H1 (cell line): ENCODE measurements around the gene EIF3B. TPM values are rescaled to one million over a fixed set of nuclear protein-coding genes. Genes with fewer than 3 reads are reported as not detected.
A peak's percentile ranks its signal among the peaks of the same experiment; 100 is the strongest.

Experiments
- CTCF ChIA-PET: fragments of 300-600 bp; sonication (Branson Sonifier 250); formaldehyde crosslinking; loops from one replicate; lab custom pipeline; 2021; ENCODE audit not compliant: partially characterized antibody; lab: Charles Lee
- POLR2A ChIA-PET: fragments of 300-600 bp; sonication (Branson Sonifier 250); formaldehyde crosslinking; loops from one replicate; lab custom pipeline; 2021; ENCODE audit warnings: inconsistent platforms; ENCODE audit not compliant: partially characterized antibody; lab: Charles Lee
- DNase-seq, 2 experiments: peaks; one replicate each; pipeline versions ENCODE4 v3.0.0 to v3.0.0-alpha.2; 2010 to 2022; ENCODE audit warnings: low spot score in 2 of 2, low read depth in 1 of 2, mixed read lengths in 1 of 2
- FAIRE-seq: peaks from 2 replicates; lab custom pipeline; 2011; peaks lifted over from hg19 to GRCh38; lab: Jason Lieb, UNC
- H2AFZ ChIP-seq: 2 replicates; pipeline ENCODE4 v1.8.1; 2012; ENCODE audit warnings: low read length, inconsistent platforms
- H2AK5ac ChIP-seq: 2 replicates; pipeline ENCODE4 v1.6.1; 2013; ENCODE audit warnings: low read depth, low read length
- H2BK120ac ChIP-seq: replicated peaks from 2 replicates; pipeline ENCODE3; 2013; ENCODE audit warnings: low read depth, low read length, inconsistent platforms
- H2BK12ac ChIP-seq: 2 replicates; pipeline ENCODE4 v1.6.1; 2013; ENCODE audit warnings: low read depth, low read length
- H2BK15ac ChIP-seq: 2 replicates; pipeline ENCODE4 v1.6.1; 2013; ENCODE audit warnings: low read length
- H2BK20ac ChIP-seq: 2 replicates; pipeline ENCODE4 v1.6.1; 2013; ENCODE audit warnings: low read length
- H2BK5ac ChIP-seq: 2 replicates; pipeline ENCODE4 v1.6.1; 2013; ENCODE audit warnings: low read depth, low read length
- H3K14ac ChIP-seq: 2 replicates; pipeline ENCODE4 v1.6.1; 2013; ENCODE audit warnings: inconsistent platforms; ENCODE audit not compliant: insufficient read length
- H3K18ac ChIP-seq: 2 replicates; pipeline ENCODE4 v1.6.1; 2013; ENCODE audit warnings: low read length; ENCODE audit errors: extremely low read depth
- H3K23ac ChIP-seq: 2 replicates; pipeline ENCODE4 v1.6.1; 2013; ENCODE audit warnings: inconsistent platforms; ENCODE audit not compliant: insufficient read length
- H3K23me2 ChIP-seq: 2 replicates; pipeline ENCODE4 v1.6.1; 2013; ENCODE audit warnings: low read depth, low read length
- H3K27ac ChIP-seq: 2 replicates; pipeline ENCODE4 v1.6.1; 2011; ENCODE audit warnings: low read depth, low read length, inconsistent platforms
- H3K27me3 ChIP-seq, 4 experiments: replicated peaks in 1 of 4; 1 replicate in 1 of 4; 2 replicates in 3 of 4; pipeline versions ENCODE4 v1.6.1 to v1.8.1; 2011 to 2013; ENCODE audit warnings: low read length in 3 of 4, mild to moderate bottlenecking in 3 of 4, inconsistent platforms in 2 of 4, mixed read lengths in 2 of 4, moderate library complexity in 1 of 4; ENCODE audit not compliant: control insufficient read depth in 3 of 4, insufficient read depth in 3 of 4; ENCODE audit errors: extremely low read depth in 1 of 4
- H3K36me3 ChIP-seq, 4 experiments: 2 replicates each; pipeline versions ENCODE4 v1.6.1 to v1.8.1; 2011 to 2013; ENCODE audit warnings: mild to moderate bottlenecking in 4 of 4, low read length in 3 of 4, moderate library complexity in 2 of 4, control low read depth in 1 of 4, inconsistent platforms in 1 of 4; ENCODE audit not compliant: insufficient read depth in 4 of 4, control insufficient read depth in 2 of 4
- H3K4ac ChIP-seq: replicated peaks from 2 replicates; pipeline ENCODE3; 2013; ENCODE audit warnings: low read length, low read depth, mixed read lengths, inconsistent platforms; ENCODE audit not compliant: insufficient read length
- H3K4me1 ChIP-seq, 4 experiments: replicated peaks in 1 of 4; 1 replicate in 1 of 4; 2 replicates in 3 of 4; pipeline versions ENCODE4 v1.6.1 to v1.8.1; 2011 to 2013; ENCODE audit warnings: low read length in 3 of 4, inconsistent platforms in 2 of 4, mixed read lengths in 1 of 4; ENCODE audit not compliant: insufficient read depth in 4 of 4, control insufficient read depth in 3 of 4
- H3K4me2 ChIP-seq, 2 experiments: 2 replicates each; pipeline versions ENCODE4 v1.6.1 to v1.8.1; 2011 to 2013; ENCODE audit warnings: low read depth in 2 of 2, low read length in 2 of 2, control low read depth in 1 of 2, inconsistent platforms in 1 of 2, mild to moderate bottlenecking in 1 of 2; ENCODE audit not compliant: insufficient read depth in 1 of 2
- H3K4me3 ChIP-seq, 4 experiments: fragments of 200-600, 300-600 bp in 1 of 4; sonication (generic), shearing (Covaris generic), sonication (Bioruptor Twin) in 1 of 4; 2 replicates each; pipeline versions ENCODE4 v1.5.1 to v1.8.1; 2011 to 2016; ENCODE audit warnings: low read length in 4 of 4, low read depth in 3 of 4, control low read depth in 2 of 4, inconsistent platforms in 2 of 4, mild to moderate bottlenecking in 2 of 4, mixed read lengths in 1 of 4, moderate library complexity in 1 of 4; ENCODE audit not compliant: insufficient read depth in 2 of 4; ENCODE audit errors: extremely low read depth in 1 of 4
- H3K56ac ChIP-seq: replicated peaks from 2 replicates; pipeline ENCODE3; 2013; ENCODE audit warnings: low read depth, mild to moderate bottlenecking, mixed read lengths, low read length, inconsistent platforms; ENCODE audit not compliant: insufficient read length
- H3K79me1 ChIP-seq: 2 replicates; pipeline ENCODE4 v1.6.1; 2013; ENCODE audit warnings: low read depth, low read length, control low read depth
- H3K79me2 ChIP-seq, 2 experiments: 2 replicates each; pipeline versions ENCODE4 v1.6.1 to v1.8.1; 2012 to 2013; ENCODE audit warnings: low read length in 2 of 2, mild to moderate bottlenecking in 2 of 2, inconsistent platforms in 1 of 2; ENCODE audit not compliant: insufficient read depth in 2 of 2, control insufficient read depth in 1 of 2
- H3K9ac ChIP-seq, 4 experiments: replicated peaks in 1 of 4; 1 replicate in 1 of 4; 2 replicates in 3 of 4; pipeline versions ENCODE4 v1.6.1 to v1.8.1; 2011 to 2013; ENCODE audit warnings: low read depth in 3 of 4, low read length in 3 of 4, control low read depth in 2 of 4, mild to moderate bottlenecking in 2 of 4, moderate library complexity in 2 of 4, inconsistent platforms in 1 of 4; ENCODE audit errors: extremely low read depth in 1 of 4
- H3K9me3 ChIP-seq, 2 experiments: 2 replicates each; pipeline versions ENCODE4 v1.6.1 to v1.8.1; 2012 to 2013; ENCODE audit warnings: mild to moderate bottlenecking in 2 of 2, moderate library complexity in 2 of 2, control low read depth in 1 of 2, inconsistent platforms in 1 of 2, low read depth in 1 of 2, low read length in 1 of 2, mixed read lengths in 1 of 2; ENCODE audit not compliant: insufficient read depth in 2 of 2
- H4K20me1 ChIP-seq, 2 experiments: replicated peaks in 1 of 2; 2 replicates each; pipeline versions ENCODE3 to v1.8.1; 2011 to 2013; ENCODE audit warnings: inconsistent platforms in 2 of 2, low read length in 2 of 2, mild to moderate bottlenecking in 1 of 2; ENCODE audit not compliant: insufficient read depth in 2 of 2, control insufficient read depth in 1 of 2
- H4K5ac ChIP-seq: 2 replicates; pipeline ENCODE4 v1.6.1; 2013; ENCODE audit warnings: low read length, low read depth, mixed read lengths, inconsistent platforms; ENCODE audit not compliant: insufficient read length
- H4K8ac ChIP-seq: 2 replicates; pipeline ENCODE4 v1.8.0; 2013; ENCODE audit warnings: mild to moderate bottlenecking, moderate library complexity, low read length, inconsistent platforms; ENCODE audit not compliant: insufficient read depth; ENCODE audit errors: extremely low read depth
- H4K91ac ChIP-seq: replicated peaks from 2 replicates; pipeline ENCODE3; 2013; ENCODE audit warnings: low read length, mixed read lengths, inconsistent platforms; ENCODE audit not compliant: insufficient read length
- ASH2L ChIP-seq: fragments of 200-600, 300-600 bp; sonication (generic); IDR thresholded peaks from one replicate; pipeline ENCODE4 v1.7.1; 2017; ENCODE audit warnings: low read length
- BRCA1 ChIP-seq: IDR thresholded peaks from 2 replicates; pipeline ENCODE4 v1.6.1; 2012; ENCODE audit warnings: low read depth, low read length, improper control_type of control experiment
- EZH2 ChIP-seq: fragments of 200-600 bp; sonication (generic); IDR thresholded peaks from 2 replicates; pipeline ENCODE4 v1.7.1; 2012; ENCODE audit warnings: low read depth, mild to moderate bottlenecking, moderate library complexity, low read length, inconsistent platforms; ENCODE audit not compliant: severe bottlenecking
- HDAC6 ChIP-seq: IDR thresholded peaks from one replicate; pipeline ENCODE4 v1.7.1; 2012; ENCODE audit warnings: low read depth, mild to moderate bottlenecking, inconsistent platforms, low read length, moderate library complexity
- RBBP5 ChIP-seq: IDR thresholded peaks from 2 replicates; pipeline ENCODE4 v1.7.1; 2012; ENCODE audit warnings: low read depth, mild to moderate bottlenecking, inconsistent platforms, low read length, moderate library complexity, borderline replicate concordance
- SAP30 ChIP-seq: fragments of 300-600 bp; sonication (generic); IDR thresholded peaks from 2 replicates; pipeline ENCODE4 v1.7.1; 2012; ENCODE audit warnings: low read length, moderate library complexity, mild to moderate bottlenecking, inconsistent platforms; ENCODE audit not compliant: insufficient read depth, insufficient replicate concordance
- SIN3A ChIP-seq, 2 experiments: IDR thresholded peaks in 1 of 2; conservative IDR thresholded peaks in 1 of 2; 2 replicates each; pipeline ENCODE4 v1.6.1; 2011 to 2012; ENCODE audit warnings: low read length in 2 of 2, improper control_type of control experiment in 1 of 2, low read depth in 1 of 2, mild to moderate bottlenecking in 1 of 2
- SP1 ChIP-seq: IDR thresholded peaks from 2 replicates; pipeline ENCODE4 v1.6.1; 2011; ENCODE audit warnings: low read depth, low read length
- TAF7 ChIP-seq: optimal IDR thresholded peaks from 2 replicates; pipeline ENCODE3; 2011; ENCODE audit warnings: low read depth, mild to moderate bottlenecking, inconsistent platforms, low read length, moderate library complexity, borderline replicate concordance
- WGBS, 2 experiments: shearing (Covaris generic) in 1 of 2; methylation state at CpG; one replicate each; pipeline versions ENCODE4 v1.1.6 to v1.1.7; 2013 to 2015; ENCODE audit warnings: low lambda C conversion rate in 2 of 2, mixed read lengths in 2 of 2, inconsistent platforms in 1 of 2, low coverage in 1 of 2, missing lambda C conversion rate in 1 of 2; ENCODE audit not compliant: insufficient replicate concordance in 2 of 2, insufficient coverage in 1 of 2, insufficient read length in 1 of 2; ENCODE audit errors: extremely low coverage in 1 of 2, missing lambda C conversion rate in 1 of 2; 5-methylcytosine and 5-hydroxymethylcytosine counted together
- polyA plus RNA-seq, 7 experiments: library from polyadenylated mRNA; depleted of rRNA in 3 of 7; stranded (reverse) in 5 of 7; unstranded in 2 of 7; fragments of >200 nt in 5 of 7; fragments of 200-250 nt in 2 of 7; gene quantifications; 1 replicate in 5 of 7; 2 replicates in 1 of 7; 4 replicates in 1 of 7; pipeline versions ENCODE4 v1.2.1 to v1.2.3, GENCODE V29; 2011 to 2013; ENCODE audit warnings: missing spikeins in 2 of 7, mixed read lengths in 2 of 7
- total RNA-seq: library from RNA; stranded (reverse); fragmentation: NEBNext Ultra II Directional; extraction: Animal tissue kit (Norgen Biotek cat#: 25700); gene quantifications from 2 replicates; pipeline ENCODE4 v1.2.1, GENCODE V29; 2021
- TF ChIP-seq, protein P1 (sequence below): IDR thresholded peaks from 2 replicates; pipeline ENCODE4 v1.6.1; 2012; ENCODE audit warnings: low read length, inconsistent platforms

EIF3B gene
- total and polyA plus RNA-seq, 2 of the 8 experiments (the other 6 are each of a cell fraction or from before 2014, with no cell fraction given), result 167 to 316 TPM

GRCh38 chr7:2409745-2410414 is 55.3 kb downstream of the EIF3B start:
- FAIRE-seq, result no peak
- H3K79me1 ChIP-seq, result peaks cover 7% of the 10 kb centered on the region
- no peak overlapping the region for H3K56ac ChIP-seq
- POLR2A ChIA-PET, result no interaction called here
- CTCF ChIA-PET, result interaction anchor here (0.8 to 1.7 kb wide), 3 partner anchors 21 to 59 kb away, joined by 3 to 5 read pairs (median 4); no protein-coding TSS in a partner anchor
- H4K5ac ChIP-seq, result no peak overlapping the region
- H3K27me3 ChIP-seq, result no peaks in the 10 kb centered on the region
- no peak overlapping the region for H3K27ac ChIP-seq
- no peak overlapping the region for H2BK15ac ChIP-seq
- no peaks in the 10 kb centered on the region for H3K9me3 ChIP-seq
- peaks cover 0 to 2% (median 0%) of the 10 kb centered on the region in 4 experiments; a peak in 2 of 7 replicates for H3K4me1 ChIP-seq
- no peak overlapping the region for H2BK120ac ChIP-seq
- no peak overlapping the region for H3K4me2 ChIP-seq
- H4K8ac ChIP-seq, result no peak overlapping the region; the same call in 1 of the 2 replicates
- 92% methylated on average over 15 of the region's 15 CpGs; no CpG with 5 or more reads in 1 of the 2 experiments for WGBS, 2 experiments
- H3K18ac ChIP-seq, result no peak overlapping the region
- no peak overlapping the region for H3K9ac ChIP-seq
- H3K36me3 ChIP-seq, result no peaks in the 10 kb centered on the region; a peak in 1 of 8 replicates
- no peak overlapping the region for H2BK12ac ChIP-seq
- no peak overlapping the region for H2AFZ ChIP-seq
- H3K4ac ChIP-seq, result no peak overlapping the region
- DNase-seq, result no peak
- no peak overlapping the region for H3K23ac ChIP-seq
- no peak overlapping the region for H2BK20ac ChIP-seq
- peaks cover 0 to 2% of the 10 kb centered on the region in 2 experiments for H4K20me1 ChIP-seq
- H2BK5ac ChIP-seq, result 0 out of 2 replicates have a peak overlapping the region, but pooled peaks have one; percentile 0
- peaks cover 0 to 38% of the 10 kb centered on the region in 2 experiments; a peak in 3 of 4 replicates for H3K79me2 ChIP-seq
- peaks cover under 1% of the 10 kb centered on the region; the same call in 1 of the 2 replicates for H3K23me2 ChIP-seq
- no peak overlapping the region for H2AK5ac ChIP-seq
- no peak overlapping the region for H3K4me3 ChIP-seq
- no peak overlapping the region for H4K91ac ChIP-seq
- no peak overlapping the region for H3K14ac ChIP-seq
- TF ChIP-seq HDAC6, result no peak
- TF ChIP-seq SAP30, result no peak
- TF ChIP-seq EZH2, result no peak
- TF ChIP-seq ASH2L, result no peak
- no peak for TF ChIP-seq SIN3A (conservative IDR thresholded peaks at IDR 0.05 in 1 of 2, IDR thresholded peaks at IDR 0.05 in 1 of 2; ENCODE audit: low read depth in 1 of 2, low read length in 2 of 2)
- TF ChIP-seq RBBP5, result no peak
- no peak for TF ChIP-seq SP1
- TF ChIP-seq, protein P1, sequence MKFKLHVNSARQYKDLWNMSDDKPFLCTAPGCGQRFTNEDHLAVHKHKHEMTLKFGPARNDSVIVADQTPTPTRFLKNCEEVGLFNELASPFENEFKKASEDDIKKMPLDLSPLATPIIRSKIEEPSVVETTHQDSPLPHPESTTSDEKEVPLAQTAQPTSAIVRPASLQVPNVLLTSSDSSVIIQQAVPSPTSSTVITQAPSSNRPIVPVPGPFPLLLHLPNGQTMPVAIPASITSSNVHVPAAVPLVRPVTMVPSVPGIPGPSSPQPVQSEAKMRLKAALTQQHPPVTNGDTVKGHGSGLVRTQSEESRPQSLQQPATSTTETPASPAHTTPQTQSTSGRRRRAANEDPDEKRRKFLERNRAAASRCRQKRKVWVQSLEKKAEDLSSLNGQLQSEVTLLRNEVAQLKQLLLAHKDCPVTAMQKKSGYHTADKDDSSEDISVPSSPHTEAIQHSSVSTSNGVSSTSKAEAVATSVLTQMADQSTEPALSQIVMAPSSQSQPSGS, result no peak
- no peak for TF ChIP-seq TAF7
- no peak for TF ChIP-seq BRCA1
